Measurements from ENCODE around the gene RPS14.

Gene RPS14

GRCh38 chr5:150413176-150413901, 36.2 kb downstream of the RPS14 start:
- no peak for DNase-seq (ENCODE audit: low spot score)

- peak; percentile 17 for DNase-seq (ENCODE audit: low spot score)
Observed at GRCh38 chr5:150412319-150413175, 37.0 kb downstream of the RPS14 start, which contains the start of gene CD74. CD74 (minus strand) TSS chr5:150412910; CDS start chr5:150412749, 161 bp downstream.

DNA sequence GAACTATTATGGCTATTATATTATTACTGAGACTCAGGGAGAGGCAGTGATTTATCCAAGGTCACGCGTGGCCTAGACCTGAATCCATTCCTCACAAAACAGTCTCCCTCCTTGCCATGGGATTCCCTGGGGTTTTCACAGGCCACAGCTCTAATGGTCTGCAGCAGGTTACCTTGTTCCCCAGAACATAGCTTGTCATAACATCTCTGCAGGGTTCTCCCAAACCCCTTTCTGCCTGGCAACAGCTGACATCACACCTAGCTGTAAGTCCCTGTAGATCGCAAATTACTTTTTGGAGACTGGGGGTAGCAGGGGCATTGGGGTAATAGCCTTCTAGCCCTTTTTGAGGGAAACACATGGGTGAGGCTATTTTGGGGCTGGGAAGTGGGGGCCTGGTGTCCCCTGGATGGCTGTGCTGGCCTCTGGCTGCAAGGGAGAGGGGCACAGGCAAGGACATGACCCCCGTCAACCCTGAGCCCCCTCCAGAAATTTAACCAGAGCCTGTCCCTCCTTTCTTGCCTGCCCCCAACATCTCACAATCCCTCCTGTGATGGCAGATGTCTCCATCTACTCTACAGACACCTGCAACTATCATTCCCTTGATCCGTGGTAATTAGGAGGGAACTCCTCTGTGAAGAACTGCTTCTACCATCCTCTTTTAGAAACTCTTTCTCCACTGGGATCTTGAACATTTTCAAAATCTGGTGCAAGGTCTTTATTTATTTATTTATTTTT, 38.1 kb downstream of the RPS14 start:
- peak; percentile 39 for DNase-seq (ENCODE audit: low spot score)

DNA sequence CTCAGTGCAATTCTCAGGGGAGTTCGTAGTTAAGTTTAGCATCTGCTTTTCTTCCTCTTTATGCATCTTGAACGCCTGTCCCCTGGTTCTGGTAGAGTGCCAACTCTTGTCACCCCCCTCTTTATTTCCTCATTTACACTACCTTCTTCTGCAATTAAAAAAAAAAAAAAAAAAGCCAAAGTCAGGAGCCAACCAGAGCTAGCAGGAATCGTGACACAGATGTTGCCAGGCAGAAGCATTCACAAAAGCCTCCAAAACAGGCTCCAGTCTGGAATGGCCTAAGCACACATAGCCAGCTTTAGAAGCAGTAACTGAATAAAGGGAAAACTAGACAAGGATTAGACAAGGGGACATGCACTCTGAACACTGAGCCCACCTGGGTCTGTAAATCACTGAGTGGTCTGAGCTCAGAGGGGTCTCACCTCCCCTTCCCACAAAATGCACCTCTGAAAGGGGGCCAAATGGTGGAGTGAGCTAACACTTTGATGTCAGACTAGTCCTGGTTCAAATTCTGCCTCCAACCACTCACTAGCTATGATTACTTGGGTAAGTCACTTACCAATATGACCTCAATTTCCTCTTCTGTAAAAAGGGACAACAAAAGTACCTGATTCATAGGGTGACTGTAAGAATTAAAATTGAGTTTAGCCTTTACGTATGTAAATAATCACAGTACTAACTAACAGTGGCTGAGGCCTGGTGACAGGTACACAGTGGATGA, 38.9 kb downstream of the RPS14 start:
- DNase-seq (ENCODE audit: low spot score), result peak; percentile 80

- peak; percentile 92 for DNase-seq (ENCODE audit: low spot score)
Observed at GRCh38 chr5:150409638-150410523, 39.7 kb downstream of the RPS14 start.

DNA sequence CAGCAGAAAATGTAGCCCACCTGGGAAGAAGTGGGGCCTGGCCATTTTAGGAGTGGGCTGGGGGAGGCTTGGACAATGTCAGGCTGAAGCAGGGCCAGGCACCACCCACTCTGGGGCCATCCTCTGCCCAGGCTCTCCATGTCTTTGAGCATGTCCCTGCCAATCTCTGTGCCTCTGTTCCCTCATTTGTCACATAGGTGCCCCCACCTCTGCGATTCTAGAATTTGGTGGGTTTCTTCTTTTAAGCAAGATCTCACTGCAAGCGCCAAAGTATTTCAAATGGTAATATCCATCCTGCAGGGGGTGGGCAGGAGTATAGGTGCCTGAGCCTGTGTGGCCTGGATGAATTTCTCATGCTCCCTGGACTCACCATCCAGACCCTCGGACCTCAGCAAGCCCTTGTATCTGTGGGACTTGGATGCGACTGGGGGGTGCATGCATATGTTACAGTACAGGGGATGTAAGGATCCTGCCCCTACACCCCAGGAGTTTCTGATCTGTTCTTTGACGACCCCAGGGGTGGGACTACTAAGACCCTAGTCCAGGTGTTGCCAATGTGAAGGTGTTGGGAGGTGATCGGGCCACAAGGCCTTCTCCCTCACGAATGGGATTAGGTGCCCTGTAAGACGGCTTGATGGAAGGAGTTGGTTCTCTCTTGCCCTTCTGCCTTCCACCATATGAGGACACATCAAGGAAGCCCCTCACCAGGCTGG, 41.2 kb downstream of the RPS14 start:
- DNase-seq (ENCODE audit: low spot score), result no peak

GRCh38 chr5:150407096-150407720, 42.3 kb downstream of the RPS14 start:
- no peak for DNase-seq (ENCODE audit: low spot score)

DNA sequence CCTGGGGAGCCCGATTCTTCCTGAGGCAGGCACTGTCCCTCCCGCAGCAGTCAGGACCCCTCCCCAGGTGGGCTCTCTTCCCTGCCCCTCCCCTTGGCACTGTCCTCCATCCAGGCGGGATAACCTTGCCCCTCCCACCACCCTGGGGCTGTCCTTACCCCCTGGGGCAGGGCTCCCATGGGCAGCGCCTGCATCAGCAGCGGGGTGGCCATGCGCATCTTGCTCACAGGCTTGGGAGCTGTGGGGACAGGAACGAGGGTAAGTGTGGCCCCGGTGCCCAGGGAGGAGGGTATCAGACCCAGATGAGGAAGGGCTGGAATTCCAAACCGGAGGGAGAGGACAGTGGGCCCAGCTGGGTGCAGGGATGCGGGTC, 42.8 kb downstream of the RPS14 start:
- no peak for DNase-seq (ENCODE audit: low spot score)

GRCh38 chr5:150406103-150406722, 43.3 kb downstream of the RPS14 start:
- no peak for DNase-seq (ENCODE audit: low spot score)

DNA sequence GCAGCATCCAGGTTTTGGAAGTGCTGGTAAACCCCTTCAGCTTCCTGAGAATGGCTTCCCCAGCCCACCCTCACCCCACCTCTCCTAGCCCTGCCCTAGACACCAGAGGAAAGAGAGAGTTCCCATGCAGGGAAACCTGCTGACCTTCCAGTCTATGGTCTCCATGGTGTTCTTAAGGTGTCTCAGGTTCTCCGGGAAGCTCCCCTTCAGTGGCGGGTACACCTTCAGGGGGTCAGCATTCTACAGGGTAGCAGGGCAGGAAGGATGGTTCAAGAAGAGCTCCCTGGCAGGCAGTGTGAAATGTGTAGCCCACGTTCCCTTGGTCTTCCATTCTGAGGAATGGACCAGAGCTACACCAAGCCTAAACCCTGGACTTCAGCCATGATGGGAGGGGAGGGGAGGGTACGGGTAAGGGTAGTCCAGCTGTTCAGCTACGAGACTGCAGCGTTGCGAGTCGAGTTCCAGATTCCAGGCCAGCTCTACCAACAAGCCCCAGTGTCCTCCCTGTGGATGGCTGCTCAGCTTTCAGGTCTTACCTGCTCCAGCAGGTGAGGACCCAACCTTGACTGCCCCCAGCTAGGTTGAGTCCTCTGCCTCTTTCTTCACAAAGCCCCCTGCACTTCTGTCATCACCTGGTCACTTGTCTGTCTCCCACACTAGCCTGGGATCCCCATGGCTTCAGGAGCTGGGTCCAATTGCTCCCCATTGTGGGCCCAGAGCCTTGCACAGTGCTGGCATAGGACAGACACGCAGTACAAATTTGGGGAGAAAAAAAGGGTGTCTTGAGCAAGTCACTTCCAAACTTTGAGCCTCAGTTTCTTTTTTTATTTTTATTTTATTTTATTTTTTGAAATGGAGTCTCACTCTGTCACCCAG, 44.4 kb downstream of the RPS14 start:
- no peak for DNase-seq (ENCODE audit: low spot score)

DNA sequence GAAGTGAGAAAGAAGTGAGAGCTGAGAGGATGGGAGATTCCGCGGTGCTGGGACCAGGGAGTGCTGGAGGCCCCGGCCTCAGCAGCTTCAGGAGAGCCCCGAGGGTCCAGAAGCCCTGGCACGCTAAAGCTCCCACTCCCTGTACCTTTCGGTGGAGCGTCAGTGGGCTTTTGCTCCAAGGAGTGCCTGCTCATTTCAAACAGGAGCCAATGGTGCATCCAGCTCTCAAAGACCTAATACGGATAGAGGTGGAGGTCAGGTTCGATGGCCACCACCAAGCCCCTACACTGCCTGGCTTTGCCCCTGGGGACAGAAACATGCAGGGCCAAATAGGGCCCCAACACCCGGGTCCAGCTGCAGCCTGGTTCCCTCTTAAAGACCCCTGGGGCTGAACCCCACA, 45.0 kb downstream of the RPS14 start:
- DNase-seq (ENCODE audit: low spot score), result no peak

DNA sequence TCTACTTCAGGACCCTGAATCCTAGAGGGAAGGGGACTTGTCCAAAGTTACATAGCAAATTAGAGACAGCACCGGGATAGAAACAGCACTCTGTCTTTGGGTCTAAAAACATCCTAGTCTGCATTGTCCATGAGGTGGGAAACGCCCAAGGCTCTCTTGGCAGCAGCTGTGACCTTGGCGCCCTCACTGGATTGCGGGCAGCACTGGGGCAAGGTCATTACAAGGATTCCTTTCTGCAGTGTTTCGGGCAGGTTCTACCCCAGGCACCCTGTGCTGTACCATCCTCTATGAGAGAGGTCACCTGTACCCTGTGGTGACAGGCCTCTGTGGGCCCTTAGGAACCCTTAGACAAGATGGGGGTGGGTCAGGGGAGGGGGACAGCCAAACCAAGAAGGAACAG, 45.4 kb downstream of the RPS14 start:
- no peak for DNase-seq (ENCODE audit: low spot score)

DNA sequence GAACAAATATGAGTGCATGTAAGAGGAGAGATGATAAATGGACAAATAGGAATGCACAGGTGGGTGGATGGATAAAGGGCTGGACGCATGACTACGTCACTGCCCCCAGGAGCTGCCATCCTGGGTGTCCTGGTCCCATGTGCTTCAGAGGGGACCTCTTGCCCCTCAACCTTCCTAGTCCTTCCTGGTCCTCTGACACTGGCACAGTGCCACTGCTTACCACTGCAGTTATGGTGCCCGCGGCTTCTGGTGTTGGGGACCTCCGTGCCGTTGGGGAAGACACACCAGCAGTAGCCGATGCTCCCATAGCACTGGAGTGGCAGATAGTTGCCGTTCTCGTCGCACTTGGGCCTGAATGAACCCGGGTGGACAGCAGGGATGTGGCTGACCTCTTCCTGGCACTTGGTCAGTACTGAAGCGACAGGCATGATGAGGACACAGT, 46.6 kb downstream of the RPS14 start:
- no peak for DNase-seq (ENCODE audit: low spot score)

- DNase-seq (ENCODE audit: low spot score), result no peak
Observed at GRCh38 chr5:150402229-150402773, 47.2 kb downstream of the RPS14 start.

DNA sequence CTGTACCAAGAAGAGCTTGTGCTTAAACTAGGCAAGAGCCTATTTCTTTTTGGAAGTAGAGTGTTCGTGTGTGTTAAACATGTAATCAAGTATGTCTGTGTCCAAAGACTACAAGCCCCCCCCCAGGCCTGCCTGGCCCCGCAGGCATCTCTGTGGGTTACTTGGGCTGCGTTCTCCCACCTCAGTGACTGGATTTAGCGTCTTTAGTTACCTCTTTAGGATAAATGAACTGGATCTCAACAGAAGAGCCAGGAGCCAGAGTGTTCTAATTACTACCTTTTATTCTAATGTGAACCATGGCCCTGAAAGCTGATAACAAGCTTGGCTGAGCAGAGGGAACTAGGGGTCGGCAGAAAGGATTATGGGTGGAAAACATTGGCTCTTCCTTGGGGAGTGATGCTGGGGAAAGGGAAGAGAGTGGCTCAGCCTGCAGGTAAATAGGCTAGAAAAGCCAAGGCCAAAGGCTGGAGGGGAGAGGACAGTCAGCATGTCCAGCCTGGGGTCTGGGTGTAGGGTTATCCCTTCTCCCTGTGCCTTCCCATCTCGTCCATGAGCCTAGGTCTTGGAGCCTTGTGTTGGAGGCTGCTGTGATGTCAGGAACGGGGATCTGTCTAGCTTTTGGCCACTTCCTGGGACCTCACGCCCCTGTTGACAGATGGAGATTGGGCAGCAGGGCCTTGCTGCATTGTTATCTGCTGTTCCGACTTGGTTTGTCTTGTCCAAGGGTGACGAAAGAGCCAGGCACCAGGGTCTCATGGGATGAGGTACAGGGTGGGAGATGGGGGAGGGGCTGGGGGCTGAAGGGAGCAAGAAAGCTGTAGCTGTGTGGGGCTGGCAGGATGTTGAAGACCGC, 47.9 kb downstream of the RPS14 start:
- no peak for DNase-seq (ENCODE audit: low spot score)

DNA sequence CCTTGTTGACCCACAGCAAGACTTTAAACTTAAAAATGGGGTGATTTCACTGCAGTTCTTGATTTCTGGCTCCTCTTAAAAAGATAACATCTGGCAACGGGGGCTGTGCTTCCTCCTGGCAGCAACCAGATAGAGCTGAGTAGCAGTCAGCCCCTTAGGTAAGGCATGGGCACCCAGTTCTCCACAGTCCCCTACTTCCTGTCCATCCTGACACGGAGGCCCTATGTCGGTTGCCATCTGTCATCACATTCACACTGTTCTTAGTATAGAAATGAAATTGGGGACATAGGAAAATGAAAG, 48.5 kb downstream of the RPS14 start:
- no peak for DNase-seq (ENCODE audit: low spot score)

All from D341Med (cell line).